ENCODE data around the gene GSTM3.
"Not testable (repeated sequence)": the region's sequence is repeated elsewhere in the genome, so short reads cannot be mapped to it uniquely, and the experiment has no call there.

GSTM3 gene

DNA sequence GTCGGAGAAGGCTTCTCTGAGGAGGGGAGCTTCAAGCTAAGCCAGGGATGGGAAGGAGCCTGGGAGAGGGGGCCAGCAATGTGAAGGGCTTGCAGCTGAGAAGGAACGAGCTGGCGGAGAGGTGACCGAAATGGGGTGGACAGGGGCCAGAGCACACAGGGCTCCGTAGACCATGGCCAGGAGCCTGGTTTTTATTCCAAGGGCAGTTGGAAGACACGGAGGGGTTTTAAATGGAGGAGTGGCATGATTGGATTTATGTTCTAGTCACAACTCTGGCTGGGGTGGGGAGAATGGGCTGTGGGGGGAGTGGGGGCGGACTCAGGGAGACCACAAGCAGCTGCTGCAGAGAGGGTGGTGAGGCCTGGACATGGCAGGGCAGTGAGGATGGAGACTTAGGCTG is 28.0 kb upstream of the GSTM3 start:
- TF ChIP-seq Cebpa-rat (IDR thresholded peaks at IDR 0.05), result no peak
- Histone ChIP-seq H3K9me3 (no peaks in the 10 kb centered on the region), H3K27ac (no peak overlapping the region), H3K36me3 (no peaks in the 10 kb centered on the region), H3K4me1 (peaks cover 31% of the 10 kb centered on the region), H3K9ac (no peak overlapping the region), H3K4me2 (no peak overlapping the region), H4K20me1 (no peaks in the 10 kb centered on the region), H3K27me3 (no peaks in the 10 kb centered on the region), H3K4me3 (no peak overlapping the region)

DNA sequence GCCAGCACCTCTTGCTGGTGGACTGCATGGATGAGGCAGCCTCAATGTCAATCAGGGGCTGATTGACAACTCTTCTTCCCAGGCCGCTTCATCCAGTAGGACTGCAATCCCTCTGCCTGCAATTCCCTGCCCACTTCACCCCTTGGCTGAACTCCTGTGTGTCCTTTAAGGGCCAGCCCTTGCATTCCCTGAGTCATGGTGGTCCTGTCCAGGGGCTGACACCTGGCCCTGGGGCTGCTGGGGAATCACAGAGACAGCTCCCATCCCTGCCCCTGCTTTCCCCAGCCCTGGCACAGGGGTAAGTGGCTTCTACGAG is 27.5 kb upstream of the GSTM3 start:
- Histone ChIP-seq H3K27ac (no peak overlapping the region), H3K4me1 (peaks cover 28% of the 10 kb centered on the region), H3K9me3 (no peaks in the 10 kb centered on the region), H3K4me3 (no peak overlapping the region), H3K27me3 (no peaks in the 10 kb centered on the region), H3K4me2 (no peak overlapping the region), H4K20me1 (no peaks in the 10 kb centered on the region), H3K9ac (no peak overlapping the region), H3K36me3 (no peaks in the 10 kb centered on the region)
- TF ChIP-seq Cebpa-rat (IDR thresholded peaks at IDR 0.05), result no peak

DNA sequence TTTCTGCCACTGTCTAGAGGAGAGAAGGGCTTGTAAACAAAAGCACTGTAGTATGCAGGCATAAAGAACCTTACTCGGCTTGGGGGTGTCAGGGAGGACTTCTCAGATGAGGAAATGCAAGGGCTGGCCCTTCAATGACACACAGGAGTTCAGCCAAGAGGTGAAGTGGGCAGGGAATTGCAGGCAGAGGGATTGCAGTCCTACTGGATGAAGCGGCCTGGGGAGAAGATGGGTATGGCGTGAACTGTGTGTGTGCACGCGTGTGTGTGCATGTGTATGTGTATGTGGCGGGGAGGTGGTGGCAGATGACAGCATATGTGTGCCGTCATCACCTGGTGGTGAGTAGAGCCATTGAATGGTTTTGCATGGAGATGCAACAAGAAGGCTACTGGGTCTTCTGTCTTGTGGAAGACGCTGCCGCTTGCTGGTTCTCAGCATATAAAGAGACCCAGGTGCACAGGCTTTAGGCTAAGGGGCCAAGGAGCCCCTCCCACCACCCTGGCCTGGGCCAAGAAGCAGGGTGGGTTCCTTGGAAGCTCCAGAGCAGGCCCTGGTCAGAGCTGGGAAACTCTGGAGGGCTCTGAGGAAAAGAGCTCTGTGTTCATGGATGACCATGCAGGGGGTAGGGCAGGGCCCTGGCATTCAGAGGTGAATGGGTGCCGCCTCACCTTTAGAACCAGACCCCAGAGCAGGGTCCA is 26.9 kb upstream of the GSTM3 start:
- Histone ChIP-seq H3K4me2 (no peak overlapping the region), H3K9ac (no peak overlapping the region), H3K4me3 (no peak overlapping the region), H3K27ac (no peak overlapping the region), H3K9me3 (no peaks in the 10 kb centered on the region), H3K4me1 (peaks cover 30% of the 10 kb centered on the region), H4K20me1 (no peaks in the 10 kb centered on the region), H3K27me3 (no peaks in the 10 kb centered on the region), H3K36me3 (no peaks in the 10 kb centered on the region)
- TF ChIP-seq Cebpa-rat (IDR thresholded peaks at IDR 0.05), result no peak

DNA sequence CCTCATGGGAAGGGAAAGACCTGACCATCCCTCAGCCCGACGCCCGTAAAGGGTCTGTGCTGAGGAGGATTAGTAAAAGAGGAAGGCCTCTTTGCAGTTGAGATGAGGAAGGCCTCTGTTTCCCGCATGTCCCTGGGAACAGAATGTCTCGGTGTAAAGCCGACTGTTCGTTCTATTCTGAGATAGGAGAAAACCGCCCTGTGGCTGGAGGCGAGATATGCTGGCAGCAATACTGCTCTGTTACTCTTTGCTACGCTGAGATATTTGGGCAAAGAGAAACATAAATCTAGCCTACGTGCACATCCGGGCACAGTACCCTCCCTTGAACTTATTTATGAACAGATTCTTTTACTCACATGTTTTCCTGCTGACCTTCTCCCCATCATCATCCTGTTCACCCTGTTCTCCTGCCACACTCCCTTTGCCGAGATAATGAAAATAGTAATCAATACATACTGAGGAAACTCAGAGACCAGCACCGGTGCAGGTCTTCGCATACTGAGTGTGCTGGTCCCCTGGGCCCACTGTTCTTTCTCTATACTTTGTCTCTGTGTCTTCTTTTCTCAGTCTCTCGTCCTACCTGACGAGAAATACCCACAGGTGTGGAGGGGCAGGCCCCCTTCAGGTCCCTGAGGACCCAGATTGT is 26.3 kb upstream of the GSTM3 start:
- not testable (repeated sequence) for H4K20me1 ChIP-seq, H3K36me3 ChIP-seq, H3K9me3 ChIP-seq, H3K9ac ChIP-seq, H3K27me3 ChIP-seq, H3K4me3 ChIP-seq, H3K4me2 ChIP-seq, H3K27ac ChIP-seq
- peaks cover 23% of the 10 kb centered on the region for H3K4me1 ChIP-seq

DNA sequence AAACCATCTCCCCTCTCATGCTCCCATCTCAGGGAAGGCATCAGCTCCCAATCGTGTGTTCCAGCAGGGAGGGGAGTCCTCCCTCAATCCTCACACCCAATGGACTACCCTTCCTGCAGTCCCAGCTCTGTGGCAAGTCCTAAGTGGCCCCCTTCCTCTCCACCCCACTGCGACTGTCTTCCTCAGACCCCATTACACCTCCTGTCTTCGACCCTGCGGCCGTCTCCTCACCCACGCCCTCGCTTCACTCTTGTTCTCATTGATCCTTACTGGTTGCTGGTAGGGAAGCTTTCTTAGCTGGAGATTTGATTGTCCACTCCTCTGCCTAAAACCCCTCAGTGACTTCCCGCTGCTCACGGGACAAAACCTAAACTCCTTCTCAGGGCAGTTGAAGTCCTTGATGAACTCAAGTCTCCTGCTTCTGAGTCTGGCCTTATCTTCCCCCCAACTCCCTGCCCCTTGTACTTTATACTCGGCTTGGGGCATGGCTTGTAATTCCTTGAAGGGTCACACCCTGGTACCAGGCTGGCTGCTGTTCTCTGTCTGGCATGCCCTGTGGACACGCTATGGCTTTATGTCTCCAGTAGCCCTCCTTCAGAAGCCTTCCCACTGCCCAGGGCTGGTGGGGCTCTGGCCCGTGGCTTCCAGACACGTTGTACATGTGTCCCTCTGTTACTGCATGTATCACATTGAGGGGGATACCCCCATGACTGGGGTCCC is 25.2 kb upstream of the GSTM3 start:
- Histone ChIP-seq H3K27ac (no peak overlapping the region), H3K9me3 (no peaks in the 10 kb centered on the region), H3K4me1 (peaks cover 13% of the 10 kb centered on the region), H3K4me2 (no peak overlapping the region), H3K36me3 (no peaks in the 10 kb centered on the region), H3K4me3 (no peak overlapping the region), H3K27me3 (no peaks in the 10 kb centered on the region), H4K20me1 (no peaks in the 10 kb centered on the region), H3K9ac (no peak overlapping the region)
- TF ChIP-seq Cebpa-rat (IDR thresholded peaks at IDR 0.05), result no peak

DNA sequence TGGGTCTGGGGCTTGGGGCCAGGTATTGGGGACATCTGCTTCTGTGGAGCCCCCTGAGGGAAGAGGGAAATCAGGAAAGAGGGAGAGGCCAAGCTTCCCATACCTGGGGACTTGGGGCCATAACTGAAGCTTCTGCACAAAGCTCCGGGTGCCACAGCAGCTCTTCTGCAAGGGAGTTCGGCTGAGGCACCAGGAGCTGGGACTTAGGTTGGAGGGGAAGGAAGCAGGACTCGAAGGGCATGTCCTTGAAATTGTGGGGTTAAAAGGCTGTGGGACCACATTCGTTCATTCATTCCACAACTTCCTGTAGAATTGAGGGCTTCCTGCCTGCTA is 24.6 kb upstream of the GSTM3 start:
- Histone ChIP-seq H3K4me2 (no peak overlapping the region), H3K27me3 (no peaks in the 10 kb centered on the region), H3K36me3 (no peaks in the 10 kb centered on the region), H3K9me3 (no peaks in the 10 kb centered on the region), H3K9ac (no peak overlapping the region), H3K27ac (no peak overlapping the region), H3K4me3 (no peak overlapping the region), H3K4me1 (peaks cover 7% of the 10 kb centered on the region; the same call in 1 of the 2 replicates), H4K20me1 (no peaks in the 10 kb centered on the region)
- no peak for TF ChIP-seq Cebpa-rat (IDR thresholded peaks at IDR 0.05)

DNA sequence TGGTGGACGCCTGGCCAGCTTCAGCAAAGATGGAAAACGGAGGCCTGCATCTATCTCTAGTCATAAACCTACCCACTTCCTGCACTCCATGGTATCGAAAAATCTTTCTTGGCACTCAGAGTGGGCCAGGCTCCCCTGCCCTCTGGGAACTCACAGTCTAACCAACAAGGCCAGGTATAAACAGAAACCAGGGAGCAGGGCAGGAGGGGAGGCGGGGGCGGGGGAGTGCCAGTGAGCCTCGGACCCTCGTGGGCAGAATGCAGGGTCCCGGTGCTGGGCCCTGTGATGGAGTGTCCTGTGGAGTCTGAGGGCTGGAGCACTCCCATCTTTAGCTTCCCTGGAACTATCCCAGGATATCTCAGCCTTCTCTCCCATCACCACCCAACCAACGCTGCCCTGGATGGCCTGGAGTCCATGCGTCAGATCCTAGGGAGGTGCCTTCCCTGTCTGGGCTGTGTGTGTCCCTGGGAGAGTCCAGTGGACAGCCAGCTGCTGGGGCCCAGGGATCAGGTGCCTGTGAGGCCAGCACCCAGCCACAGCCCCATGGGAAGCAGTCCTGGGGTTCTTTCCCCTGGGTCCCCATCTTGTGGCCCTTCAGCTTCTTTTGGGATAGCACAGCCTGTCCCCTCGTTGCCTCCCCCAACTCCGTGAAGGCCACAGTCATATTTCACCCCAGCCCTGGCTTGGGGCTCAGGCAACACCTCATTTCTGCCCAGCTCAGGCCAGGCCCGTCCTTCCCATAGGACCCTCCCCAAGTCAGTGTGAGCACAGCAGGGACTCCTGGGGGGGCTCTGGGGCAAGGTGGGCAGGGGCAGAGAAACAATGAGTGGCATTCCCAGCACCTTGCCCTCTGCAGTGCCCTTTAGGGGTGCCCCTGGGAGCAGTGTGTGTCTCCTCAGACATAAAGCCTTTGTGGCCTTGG is 24.0 kb upstream of the GSTM3 start:
- no peak for TF ChIP-seq Cebpa-rat (IDR thresholded peaks at IDR 0.05)
- no peak overlapping the region for H3K27ac ChIP-seq
- no peaks in the 10 kb centered on the region for H3K27me3 ChIP-seq
- H4K20me1 ChIP-seq, result no peaks in the 10 kb centered on the region
- peaks cover 7% of the 10 kb centered on the region; the same call in 1 of the 2 replicates for H3K4me1 ChIP-seq
- no peak overlapping the region for H3K4me3 ChIP-seq
- H3K9me3 ChIP-seq, result no peaks in the 10 kb centered on the region
- no peak overlapping the region for H3K9ac ChIP-seq
- no peaks in the 10 kb centered on the region for H3K36me3 ChIP-seq
- no peak overlapping the region for H3K4me2 ChIP-seq

DNA sequence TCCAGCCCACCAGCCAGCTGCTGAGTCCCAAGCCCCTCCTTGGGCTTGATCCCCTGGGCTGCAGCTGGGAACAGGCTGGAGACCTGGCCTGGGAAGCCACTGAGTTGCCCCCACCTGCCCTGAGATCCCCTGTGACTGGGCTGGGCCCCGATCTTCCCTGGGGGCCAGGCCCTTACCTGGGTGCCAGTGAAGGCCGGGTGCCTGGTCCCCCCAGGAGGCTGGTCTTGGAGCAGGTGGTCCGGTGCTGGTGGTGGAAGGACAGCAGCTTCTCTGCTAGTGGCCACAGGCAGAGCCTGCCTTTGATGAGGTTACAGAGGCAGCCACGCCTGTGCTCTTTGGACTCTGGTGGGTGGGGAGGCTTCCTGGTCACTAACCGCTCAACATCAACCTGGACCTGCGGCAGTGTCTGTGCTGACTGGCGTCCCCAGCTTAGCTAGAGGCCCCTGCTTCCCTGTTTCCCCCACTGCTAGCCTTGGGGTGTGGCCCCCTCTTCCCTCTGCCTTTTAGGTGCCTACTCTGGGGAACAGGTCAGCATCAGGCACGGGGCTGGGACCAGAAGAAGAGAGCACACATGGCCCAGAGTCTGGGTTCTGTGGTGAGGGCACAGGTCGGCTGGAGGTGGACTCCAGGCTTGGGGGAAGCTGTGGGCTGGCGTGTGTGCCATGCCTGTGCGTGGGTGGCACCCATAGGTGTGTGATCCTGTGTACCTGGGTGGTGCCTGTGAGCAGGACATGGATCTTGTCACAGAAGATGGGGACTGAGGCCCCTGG is 23.0 kb upstream of the GSTM3 start, which contains the start of gene EPS8L3:
Gene EPS8L3, minus strand, starts transcription at position 278 of the 770 bp plus-strand sequence. CDS start 2,174 bp downstream, outside the sequence.
- Histone ChIP-seq H3K4me2 (no peak within 1 kb of the TSS; the same call in 1 of the 2 replicates), H3K4me1 (peaks cover 7% of the 10 kb centered on the region; the same call in 1 of the 2 replicates), H3K27ac (peak within 1 kb of the TSS; percentile 58), H3K9me3 (no peaks in the 10 kb centered on the region), H4K20me1 (no peaks in the 10 kb centered on the region), H3K4me3 (no peak within 1 kb of the TSS), H3K27me3 (no peaks in the 10 kb centered on the region), H3K36me3 (no peaks in the 10 kb centered on the region), H3K9ac (no peak within 1 kb of the TSS)
- no peak for TF ChIP-seq Cebpa-rat (IDR thresholded peaks at IDR 0.05)
